ENCODE results near the gene RCAN1.
A peak's percentile ranks its signal among the peaks of the same experiment; 100 is the strongest.

DNA sequence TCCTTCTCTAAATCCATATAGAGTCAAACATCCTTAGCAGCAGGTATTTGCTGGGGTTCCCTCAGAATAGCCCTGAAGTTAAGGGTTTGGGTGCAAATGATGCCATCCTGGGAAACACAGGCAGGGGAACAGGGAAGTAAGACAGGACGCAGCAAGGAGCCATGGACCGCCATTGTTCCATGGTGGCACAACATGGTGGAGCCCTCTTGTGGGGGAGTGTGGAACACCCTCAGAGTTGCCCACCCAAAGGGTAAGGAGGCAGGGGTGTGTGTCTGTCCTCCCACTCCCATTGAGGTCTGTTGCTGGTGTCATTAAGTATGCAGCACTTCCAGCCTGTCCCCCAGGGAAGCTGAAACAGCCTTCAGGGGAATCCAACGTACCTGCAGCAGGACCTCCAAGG lies 20.4 kb upstream of the RCAN1 start:
- TF ChIP-seq, protein P1, sequence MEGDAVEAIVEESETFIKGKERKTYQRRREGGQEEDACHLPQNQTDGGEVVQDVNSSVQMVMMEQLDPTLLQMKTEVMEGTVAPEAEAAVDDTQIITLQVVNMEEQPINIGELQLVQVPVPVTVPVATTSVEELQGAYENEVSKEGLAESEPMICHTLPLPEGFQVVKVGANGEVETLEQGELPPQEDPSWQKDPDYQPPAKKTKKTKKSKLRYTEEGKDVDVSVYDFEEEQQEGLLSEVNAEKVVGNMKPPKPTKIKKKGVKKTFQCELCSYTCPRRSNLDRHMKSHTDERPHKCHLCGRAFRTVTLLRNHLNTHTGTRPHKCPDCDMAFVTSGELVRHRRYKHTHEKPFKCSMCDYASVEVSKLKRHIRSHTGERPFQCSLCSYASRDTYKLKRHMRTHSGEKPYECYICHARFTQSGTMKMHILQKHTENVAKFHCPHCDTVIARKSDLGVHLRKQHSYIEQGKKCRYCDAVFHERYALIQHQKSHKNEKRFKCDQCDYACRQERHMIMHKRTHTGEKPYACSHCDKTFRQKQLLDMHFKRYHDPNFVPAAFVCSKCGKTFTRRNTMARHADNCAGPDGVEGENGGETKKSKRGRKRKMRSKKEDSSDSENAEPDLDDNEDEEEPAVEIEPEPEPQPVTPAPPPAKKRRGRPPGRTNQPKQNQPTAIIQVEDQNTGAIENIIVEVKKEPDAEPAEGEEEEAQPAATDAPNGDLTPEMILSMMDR (IDR thresholded peaks at IDR 0.05) = peak; percentile 47
- no peak for TF ChIP-seq ZFX (IDR thresholded peaks at IDR 0.05; ENCODE audit: borderline replicate concordance)
